ENCODE results near the gene STX18. TPM values are rescaled to one million over a fixed set of nuclear protein-coding genes. Genes with fewer than 3 reads are reported as not detected.

The STX18 gene
- total RNA-seq, 1 experiment from 2014 or later = 20.9 TPM

GRCh38 chr4:4437798-4438470, 103.9 kb downstream of the STX18 start:
- no peak overlapping the region for H2BK20ac ChIP-seq (ENCODE audit: low read depth, low read length, poor library complexity, severe bottlenecking)
- no peaks in the 10 kb centered on the region for H3K27me3 ChIP-seq (ENCODE audit: insufficient read depth, low read length)
- no peak for DNase-seq
- H3K9me3 ChIP-seq (ENCODE audit: control insufficient read depth, low read depth, low read length) = no peaks in the 10 kb centered on the region
- no peak overlapping the region for H2BK5ac ChIP-seq (ENCODE audit: insufficient read length, low read length)
- no peak overlapping the region for H2BK15ac ChIP-seq (ENCODE audit: low read depth, low read length)
- no peak overlapping the region for H2BK12ac ChIP-seq (ENCODE audit: insufficient read length, low read depth, low read length)
- no peak overlapping the region for H3K4ac ChIP-seq (ENCODE audit: low read depth, low read length)
- H2BK120ac ChIP-seq (ENCODE audit: low read depth, low read length, poor library complexity, severe bottlenecking) = no peak overlapping the region
- H3K23me2 ChIP-seq (ENCODE audit: insufficient read length, low read depth, low read length, poor library complexity, severe bottlenecking) = no peaks in the 10 kb centered on the region
- no peak overlapping the region for H3K23ac ChIP-seq (ENCODE audit: insufficient read length, low read depth, low read length)
- Mint-ChIP-seq H3K9me3 (no peaks in the 10 kb centered on the region; a peak in 2 of 5 replicates), H3K36me3 (ENCODE audit: insufficient read depth in 1 of 3, low read depth in 3 of 3) (peaks cover 7 to 9% (median 8%) of the 10 kb centered on the region in 3 experiments; a peak in 4 of 7 replicates), H3K27me3 (ENCODE audit: low read depth) (no peaks in the 10 kb centered on the region), H3K27ac (no peak overlapping the region), H3K4me1 (no peaks in the 10 kb centered on the region), H3K4me3 (no peak overlapping the region)
- H3K14ac ChIP-seq (ENCODE audit: insufficient read depth, low read length) = no peak overlapping the region
- H4K91ac ChIP-seq (ENCODE audit: insufficient read length, low read depth, low read length) = no peak overlapping the region
- no peaks in the 10 kb centered on the region for H4K20me1 ChIP-seq (ENCODE audit: control insufficient read depth, insufficient read depth, insufficient read length)
- no peaks in the 10 kb centered on the region for H3K79me2 ChIP-seq (ENCODE audit: insufficient read depth, low read length)
- H2AFZ ChIP-seq (ENCODE audit: low read length) = no peak overlapping the region
- no peaks in the 10 kb centered on the region for H3K79me1 ChIP-seq (ENCODE audit: insufficient read depth, low read depth, low read length, poor library complexity, severe bottlenecking)
- no peak for TF ChIP-seq CTCF (conservative IDR thresholded peaks at IDR 0.05)
- no peak overlapping the region for H3K56ac ChIP-seq (ENCODE audit: insufficient read length, low read depth, low read length)
- H3T11ph ChIP-seq (ENCODE audit: low read length) = no peak overlapping the region
- no peak overlapping the region for H2AK5ac ChIP-seq (ENCODE audit: insufficient read length, low read length)
- H3K4me2 ChIP-seq (ENCODE audit: insufficient read depth, insufficient read length, low read length) = no peak overlapping the region
- H4K8ac ChIP-seq (replicated peaks; ENCODE audit: insufficient read length, low read depth, low read length) = no peak overlapping the region
- no peak overlapping the region for H3K18ac ChIP-seq (ENCODE audit: insufficient read length, low read depth, low read length)
- no peak overlapping the region for H3K9ac ChIP-seq (ENCODE audit: extremely low read depth, insufficient read length, low read length)
- H3K27ac ChIP-seq (ENCODE audit: insufficient read length, low read depth, low read length) = no peak overlapping the region
- no CpG with 5 or more reads among the region's 13 CpGs for WGBS (ENCODE audit: extremely low coverage, insufficient read length, low lambda C conversion rate)
- H4K5ac ChIP-seq (ENCODE audit: insufficient read length, low read depth, low read length) = no peak overlapping the region
- no peaks in the 10 kb centered on the region for H3K4me1 ChIP-seq (ENCODE audit: insufficient read depth, low read length)
